Hypothalamus (tissue), 51 donors: ENCODE measurements around the gene PCDH9.
A peak's percentile ranks its signal among the peaks of the same experiment; 100 is the strongest.

Experiments
- DNase-seq, 51 donors: peaks; one replicate each; lab custom pipeline; 2025; lab: John Stamatoyannopoulos, UW

PCDH9 gene

GRCh38 chr13:66375756-66376155 lies 854.4 kb downstream of the PCDH9 start:
- DNase-seq: no peak

DNA sequence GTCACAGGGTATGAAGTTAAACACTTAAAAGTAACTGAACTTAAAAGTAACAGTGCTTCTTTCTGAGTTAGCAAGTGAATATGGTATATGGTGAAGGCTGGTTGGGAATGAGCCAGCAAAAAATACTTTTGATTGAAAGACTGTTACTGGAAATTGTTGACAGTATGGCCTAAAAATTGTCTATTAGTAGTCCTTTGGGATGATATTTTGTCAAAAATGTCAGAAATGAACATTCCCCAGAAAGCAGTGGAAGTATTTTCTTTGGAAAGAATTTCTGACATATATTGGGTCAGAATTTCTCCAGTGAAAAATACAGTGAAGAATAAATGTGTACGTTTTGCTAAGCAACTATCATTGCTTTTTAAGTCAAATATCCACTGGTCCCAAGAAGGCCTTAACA lies 860.5 kb downstream of the PCDH9 start:
- DNase-seq: no peak

GRCh38 chr13:66367356-66367755 lies 862.8 kb downstream of the PCDH9 start:
- no peak for DNase-seq

DNA sequence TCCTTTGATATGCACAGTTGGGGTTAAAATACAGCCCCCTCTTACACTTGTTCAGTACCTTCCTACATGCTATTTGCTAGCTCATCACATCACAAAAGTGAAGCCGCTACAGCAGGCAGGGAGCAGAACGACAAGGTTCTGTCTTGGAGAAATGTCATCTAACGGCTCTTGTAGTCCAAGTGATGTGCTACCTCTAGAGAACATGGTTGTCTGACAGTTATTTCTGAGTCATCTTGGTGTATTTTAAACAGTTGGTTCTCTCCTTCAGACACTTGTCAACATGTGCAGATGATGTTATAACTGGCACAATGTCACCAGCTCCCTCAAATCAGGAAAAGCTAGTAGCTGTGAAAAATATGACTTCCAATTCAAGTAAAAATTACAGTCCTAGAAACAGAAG lies 865.0 kb downstream of the PCDH9 start:
- no peak for DNase-seq

- DNase-seq: no peak
Measured at GRCh38 chr13:66364346-66364745, 865.8 kb downstream of the PCDH9 start.

- no peak for DNase-seq
Measured at GRCh38 chr13:66362485-66362884, 867.7 kb downstream of the PCDH9 start.

DNA sequence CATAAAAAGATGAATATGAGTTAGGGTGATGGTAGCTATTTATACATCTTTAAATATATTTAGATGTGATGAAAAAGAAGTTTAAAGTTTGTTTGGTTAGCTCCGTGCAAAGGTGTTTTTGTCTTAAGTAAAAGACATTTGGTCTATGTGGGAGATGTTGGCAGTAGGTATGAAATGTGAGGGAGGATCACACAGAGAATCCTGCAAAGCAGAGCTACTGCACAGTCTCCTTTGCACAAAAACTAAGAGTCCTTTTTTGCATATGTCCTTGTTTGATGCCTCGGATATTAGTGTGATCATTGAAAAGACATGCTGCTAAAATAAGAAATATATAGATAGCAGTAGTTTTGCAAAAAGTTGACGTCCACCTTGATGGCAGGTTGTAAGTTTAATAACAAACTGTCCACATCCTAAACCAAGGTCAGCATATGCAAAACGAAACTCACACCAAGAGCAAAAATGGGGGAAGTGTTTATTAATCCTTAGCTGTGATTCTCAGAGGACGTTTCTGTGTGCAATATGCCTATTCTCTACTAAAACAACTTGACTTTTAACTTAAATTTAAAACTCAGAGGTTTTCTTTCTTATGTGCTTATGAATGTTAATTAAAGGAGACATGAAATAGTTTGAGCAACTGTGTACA lies 870.1 kb downstream of the PCDH9 start:
- DNase-seq: no peak

DNA sequence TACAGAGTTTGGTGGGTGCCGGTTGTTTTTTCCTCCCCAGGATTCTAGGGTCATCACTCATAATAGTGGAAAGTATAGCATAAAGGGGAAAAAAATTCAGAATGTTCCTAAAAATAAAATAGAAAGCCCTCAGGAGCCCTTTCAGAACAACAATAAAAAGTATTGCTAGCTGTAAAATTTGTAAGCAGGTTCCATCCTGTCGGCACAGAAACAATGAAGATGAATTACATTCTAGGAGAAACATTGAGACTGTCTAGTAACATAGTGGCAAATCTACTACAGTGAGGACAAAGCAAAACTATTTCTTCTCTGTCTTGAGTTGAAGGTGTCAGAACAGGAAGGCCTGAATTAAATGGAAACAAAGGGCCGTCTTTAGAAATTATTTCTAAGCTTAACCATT lies 870.7 kb downstream of the PCDH9 start:
- DNase-seq: no peak

GRCh38 chr13:66358564-66358963 lies 871.6 kb downstream of the PCDH9 start:
- DNase-seq: no peak

- DNase-seq: no peak
Measured at GRCh38 chr13:66357463-66357862, 872.7 kb downstream of the PCDH9 start.

DNA sequence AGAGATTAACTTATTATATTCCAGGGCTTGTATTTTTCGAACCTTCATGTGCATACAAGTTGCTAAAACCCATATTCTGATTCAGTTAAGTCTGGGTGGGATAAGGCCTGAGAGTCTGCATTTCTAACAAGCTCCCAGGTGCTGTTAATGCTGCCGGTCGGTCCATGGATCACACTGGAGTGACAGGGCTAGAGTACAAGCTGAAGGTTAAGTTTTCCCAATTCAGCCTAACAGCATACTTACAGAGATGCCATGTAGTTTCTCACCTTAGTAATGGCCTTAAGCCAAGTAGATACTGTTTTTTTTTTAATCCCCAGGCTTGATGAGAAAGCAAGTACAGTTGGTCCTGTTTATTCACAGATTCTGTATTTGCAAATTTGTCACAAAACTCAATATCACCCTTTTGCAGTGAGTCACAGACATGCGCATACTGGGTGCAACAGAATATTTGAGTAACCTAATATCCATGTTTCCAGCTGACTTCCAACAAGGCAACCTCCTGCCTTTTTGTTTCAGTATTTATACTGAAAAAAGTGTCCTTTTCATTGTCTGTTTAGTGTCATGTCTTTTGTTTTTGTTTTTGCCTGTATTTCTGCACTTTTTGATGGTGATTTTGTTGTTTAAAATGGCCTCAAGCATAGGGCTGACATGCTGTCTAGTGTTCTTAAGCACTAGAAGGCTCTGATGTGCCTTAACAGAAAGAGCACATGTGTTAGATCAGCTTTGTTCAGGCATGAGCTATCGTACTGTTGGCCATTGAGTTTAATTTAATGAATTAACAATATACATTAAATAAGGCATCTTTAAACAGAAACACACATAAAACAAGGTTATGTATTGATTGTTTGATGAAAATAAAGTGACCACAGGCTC lies 875.0 kb downstream of the PCDH9 start:
- DNase-seq: no peak

DNA sequence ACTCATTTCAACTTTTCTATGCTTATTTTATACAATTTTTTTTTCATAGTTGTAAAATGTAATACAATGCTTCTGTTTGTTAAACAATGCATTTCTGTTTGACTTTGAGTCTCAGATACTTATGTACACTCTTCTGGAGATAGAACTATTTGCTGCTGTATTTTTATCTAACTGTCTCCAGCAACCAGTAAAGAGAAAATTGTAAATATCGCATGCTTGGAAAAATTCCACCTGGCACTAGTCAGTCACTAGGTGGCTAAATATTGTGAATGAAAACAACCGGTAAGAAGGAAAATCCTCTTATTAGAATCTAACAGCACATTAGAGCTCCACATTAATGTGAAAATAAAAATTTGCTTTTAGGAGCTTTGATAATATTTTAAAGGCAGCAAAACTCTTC lies 876.5 kb downstream of the PCDH9 start:
- no peak for DNase-seq

DNA sequence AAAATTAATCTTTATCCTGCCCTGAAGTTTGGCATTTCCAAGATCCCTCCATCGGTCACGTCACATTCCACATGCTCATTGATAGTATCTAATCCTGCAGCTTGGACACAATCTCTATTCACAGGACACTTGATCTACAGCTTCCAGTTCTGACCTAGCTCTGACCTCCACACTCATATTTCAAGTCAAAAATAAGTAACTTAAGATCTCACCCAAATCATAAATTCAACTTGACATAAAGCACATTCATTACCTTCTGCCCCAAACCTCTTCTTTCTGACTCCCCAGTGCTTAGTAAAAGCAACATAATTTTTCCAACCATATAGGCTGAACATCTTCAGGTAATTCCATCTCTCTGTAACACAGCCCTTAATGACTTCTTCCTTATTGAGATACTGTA lies 880.2 kb downstream of the PCDH9 start:
- no peak for DNase-seq

GRCh38 chr13:66348745-66349690 lies 881.1 kb downstream of the PCDH9 start:
- peak in 12 of 51 donors; percentile 5 to 47 (median 34) for DNase-seq

DNA sequence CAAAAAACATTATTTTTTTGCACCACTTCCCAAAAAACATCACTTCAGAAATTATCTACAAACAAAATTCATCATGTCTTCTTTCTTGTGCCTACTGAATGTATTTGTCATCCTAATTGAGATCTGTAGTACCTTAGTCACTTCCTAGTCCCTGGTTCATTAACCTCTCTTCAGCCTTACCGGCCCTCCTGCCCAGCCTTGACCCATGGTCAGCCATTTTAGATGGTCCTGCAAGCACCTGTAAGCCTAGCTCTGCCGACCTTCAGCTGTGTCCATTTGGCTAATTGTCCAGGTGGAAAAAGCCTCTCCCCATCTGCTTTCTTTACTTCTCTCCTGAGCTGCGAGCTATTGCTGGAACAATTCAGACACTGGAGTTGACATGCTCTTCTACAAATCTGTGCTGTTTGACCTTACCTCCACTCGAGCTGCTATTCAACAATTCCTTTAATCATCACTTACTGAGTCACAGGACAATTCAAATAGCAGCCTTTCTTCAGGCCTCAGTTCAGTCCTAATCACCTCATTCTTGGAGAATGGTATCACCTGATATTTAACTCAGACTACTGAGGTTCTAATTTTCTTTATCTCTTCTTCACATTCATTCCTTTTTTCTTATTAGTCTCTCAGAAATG lies 882.5 kb downstream of the PCDH9 start:
- DNase-seq: no peak

DNA sequence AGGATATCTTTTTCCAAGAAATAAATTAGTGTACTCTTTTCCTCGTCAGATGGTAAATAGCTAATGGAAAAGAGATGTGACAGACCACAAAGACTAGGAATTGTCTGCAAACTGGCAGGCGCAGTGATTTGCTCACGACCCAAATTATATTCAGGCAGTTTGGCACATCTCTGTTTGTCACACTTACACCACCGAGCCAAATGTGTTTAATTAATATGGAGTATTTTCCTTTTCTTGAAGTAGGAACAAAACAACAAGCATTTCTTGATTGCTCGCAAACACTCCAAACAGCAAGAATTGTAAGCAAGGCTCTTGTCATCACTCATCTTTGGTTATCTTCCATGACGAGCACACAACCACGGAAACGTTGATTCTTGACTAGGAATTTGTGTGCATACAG lies 884.2 kb downstream of the PCDH9 start:
- DNase-seq: peak in 4 of 51 donors; percentile 7 to 72 (median 37)

DNA sequence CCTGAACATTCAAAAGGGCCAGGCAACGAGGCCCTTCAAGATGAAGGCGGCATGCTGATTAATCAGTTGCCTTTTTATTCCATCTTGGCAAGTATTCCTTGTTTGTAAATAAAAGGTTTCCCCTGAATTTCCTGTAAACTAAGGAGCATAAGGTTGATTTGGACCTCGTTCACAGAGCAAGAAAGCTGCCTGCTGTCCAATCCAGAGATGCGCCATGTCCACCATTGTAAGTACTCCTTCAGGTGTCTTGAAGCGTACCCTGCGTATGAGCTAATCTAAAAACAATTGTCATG lies 884.7 kb downstream of the PCDH9 start:
- DNase-seq: no peak

DNA sequence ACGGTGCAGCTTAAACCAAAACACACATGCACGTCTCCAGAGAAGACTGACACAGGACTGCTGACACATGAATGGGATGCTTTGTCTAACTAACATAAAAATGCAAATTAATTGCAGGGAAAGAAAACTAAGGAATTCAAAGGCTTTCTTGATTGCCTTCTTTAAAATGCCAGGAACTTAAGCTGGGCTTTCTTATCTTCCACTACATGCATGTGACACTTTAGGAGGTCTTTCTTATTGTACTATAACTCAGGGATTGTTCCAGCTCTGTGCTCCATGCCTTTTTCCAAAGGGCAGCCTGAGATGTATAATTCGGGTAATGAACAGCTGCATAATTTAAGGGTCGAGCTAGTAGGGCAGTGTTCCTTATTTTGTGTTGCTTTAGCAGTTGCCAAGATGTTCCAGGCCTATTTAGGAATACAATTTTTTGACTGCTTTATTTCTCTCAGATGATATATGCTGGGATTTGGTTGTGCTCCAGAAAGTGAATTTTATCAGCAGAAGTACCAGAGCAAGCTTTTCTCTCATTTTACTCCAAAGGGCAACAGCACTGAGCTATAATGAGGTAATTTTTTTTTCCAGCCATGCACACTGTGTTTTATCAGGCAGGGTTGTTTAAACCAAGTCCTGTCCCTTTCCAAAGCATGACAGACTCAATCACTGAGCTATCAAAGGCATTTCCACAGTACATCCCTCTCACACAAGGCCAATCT lies 885.2 kb downstream of the PCDH9 start:
- peak in 1 of 51 donors; percentile 44 for DNase-seq

- no peak for DNase-seq
Measured at GRCh38 chr13:66343224-66343828, 886.8 kb downstream of the PCDH9 start.
